ENCODE results near the gene CTDSP2.

DNA sequence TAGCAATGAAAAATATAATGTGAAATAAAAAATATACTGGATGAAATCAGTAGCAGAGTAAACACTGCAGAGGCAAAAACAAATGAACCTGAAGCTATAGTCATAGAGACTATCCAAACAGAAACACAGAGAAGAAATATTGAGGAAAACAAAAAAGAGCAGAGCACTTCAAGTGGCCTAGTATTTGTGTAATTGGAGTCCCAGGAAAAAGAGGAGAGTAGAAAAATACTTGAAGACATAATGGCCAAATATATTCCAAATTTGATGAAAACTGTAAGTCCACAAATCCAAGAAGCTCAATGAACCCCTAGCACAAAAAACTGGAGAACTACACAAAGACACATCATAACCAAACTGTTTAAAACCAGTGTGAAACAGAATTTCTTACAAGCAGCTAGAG is 37.2 kb upstream of the CTDSP2 start:
- TF ChIP-seq RAD21 (IDR thresholded peaks at IDR 0.05; ENCODE audit: low read depth) (no peak), YY1 (IDR thresholded peaks at IDR 0.05; ENCODE audit: low read depth) (no peak), TAF1 (IDR thresholded peaks at IDR 0.05; ENCODE audit: low read depth) (no peak), TCF12 (IDR thresholded peaks at IDR 0.05; ENCODE audit: low read depth) (no peak), TEAD4 (IDR thresholded peaks at IDR 0.05) (no peak)
- TF ChIP-seq, protein P1, sequence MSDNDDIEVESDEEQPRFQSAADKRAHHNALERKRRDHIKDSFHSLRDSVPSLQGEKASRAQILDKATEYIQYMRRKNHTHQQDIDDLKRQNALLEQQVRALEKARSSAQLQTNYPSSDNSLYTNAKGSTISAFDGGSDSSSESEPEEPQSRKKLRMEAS (IDR thresholded peaks at IDR 0.05): no peak

Data from Ishikawa (cell line).